Measurements from ENCODE around the gene KLF3.

GRCh38 chr4:38630519-38630918 is 33.5 kb upstream of the KLF3 start:
- no peak for TF ChIP-seq POLR2AphosphoS5 (IDR thresholded peaks at IDR 0.05)
- no peak for TF ChIP-seq CTCF (IDR thresholded peaks at IDR 0.05)
- no peak for TF ChIP-seq POLR2A (IDR thresholded peaks at IDR 0.05)
- no peak for TF ChIP-seq EP300 (IDR thresholded peaks at IDR 0.05)

Measured in stomach (tissue), 4 donors.